ENCODE measurements around the gene CDH12.

DNA sequence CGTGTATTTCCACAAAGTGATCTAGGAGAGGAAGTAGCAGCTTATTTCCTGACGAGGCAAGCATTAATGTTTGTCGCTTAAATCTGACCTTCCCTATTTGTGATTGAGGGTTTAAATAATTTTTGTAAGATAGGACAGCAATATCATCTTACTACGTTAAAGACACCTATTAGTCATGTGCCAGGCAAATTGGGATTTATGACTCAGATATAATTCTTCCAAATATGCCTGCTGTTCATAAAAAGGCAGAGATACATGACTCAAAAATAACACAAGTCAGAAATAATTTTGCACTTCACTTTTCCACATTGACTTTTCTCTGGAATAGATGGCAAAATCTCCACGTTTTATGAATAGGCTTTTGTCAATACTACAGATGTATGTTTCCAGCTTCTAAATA lies 43.0 kb upstream of the CDH12 start:
- no peak for TF ChIP-seq EP300 (IDR thresholded peaks at IDR 0.05)
- no peak for TF ChIP-seq POLR2AphosphoS5 (IDR thresholded peaks at IDR 0.05)
- TF ChIP-seq, protein P1, sequence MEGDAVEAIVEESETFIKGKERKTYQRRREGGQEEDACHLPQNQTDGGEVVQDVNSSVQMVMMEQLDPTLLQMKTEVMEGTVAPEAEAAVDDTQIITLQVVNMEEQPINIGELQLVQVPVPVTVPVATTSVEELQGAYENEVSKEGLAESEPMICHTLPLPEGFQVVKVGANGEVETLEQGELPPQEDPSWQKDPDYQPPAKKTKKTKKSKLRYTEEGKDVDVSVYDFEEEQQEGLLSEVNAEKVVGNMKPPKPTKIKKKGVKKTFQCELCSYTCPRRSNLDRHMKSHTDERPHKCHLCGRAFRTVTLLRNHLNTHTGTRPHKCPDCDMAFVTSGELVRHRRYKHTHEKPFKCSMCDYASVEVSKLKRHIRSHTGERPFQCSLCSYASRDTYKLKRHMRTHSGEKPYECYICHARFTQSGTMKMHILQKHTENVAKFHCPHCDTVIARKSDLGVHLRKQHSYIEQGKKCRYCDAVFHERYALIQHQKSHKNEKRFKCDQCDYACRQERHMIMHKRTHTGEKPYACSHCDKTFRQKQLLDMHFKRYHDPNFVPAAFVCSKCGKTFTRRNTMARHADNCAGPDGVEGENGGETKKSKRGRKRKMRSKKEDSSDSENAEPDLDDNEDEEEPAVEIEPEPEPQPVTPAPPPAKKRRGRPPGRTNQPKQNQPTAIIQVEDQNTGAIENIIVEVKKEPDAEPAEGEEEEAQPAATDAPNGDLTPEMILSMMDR (IDR thresholded peaks at IDR 0.05) = no peak
